Measurements from ENCODE around the gene POT1.
A peak's percentile ranks its signal among the peaks of the same experiment; 100 is the strongest.

GRCh38 chr7:124840435-124840834 lies 89.2 kb downstream of the POT1 start:
- TF ChIP-seq POLR2A (IDR thresholded peaks at IDR 0.05; ENCODE audit: insufficient read depth in 1 of 2, low read depth in 2 of 2, low read length in 2 of 2) (no peak), SP2 (CRISPR knock-in tag; IDR thresholded peaks at IDR 0.05) (no peak), CTCF (CRISPR knock-in tag; IDR thresholded peaks at IDR 0.05) (peak; percentile 31), NR2C2 (CRISPR knock-in tag; IDR thresholded peaks at IDR 0.05; ENCODE audit: borderline replicate concordance) (no peak), NR0B2 (CRISPR knock-in tag; IDR thresholded peaks at IDR 0.05) (no peak), POLR2AphosphoS5 (IDR thresholded peaks at IDR 0.05; ENCODE audit: low read depth, low read length) (no peak)
- TF ChIP-seq, protein P1, sequence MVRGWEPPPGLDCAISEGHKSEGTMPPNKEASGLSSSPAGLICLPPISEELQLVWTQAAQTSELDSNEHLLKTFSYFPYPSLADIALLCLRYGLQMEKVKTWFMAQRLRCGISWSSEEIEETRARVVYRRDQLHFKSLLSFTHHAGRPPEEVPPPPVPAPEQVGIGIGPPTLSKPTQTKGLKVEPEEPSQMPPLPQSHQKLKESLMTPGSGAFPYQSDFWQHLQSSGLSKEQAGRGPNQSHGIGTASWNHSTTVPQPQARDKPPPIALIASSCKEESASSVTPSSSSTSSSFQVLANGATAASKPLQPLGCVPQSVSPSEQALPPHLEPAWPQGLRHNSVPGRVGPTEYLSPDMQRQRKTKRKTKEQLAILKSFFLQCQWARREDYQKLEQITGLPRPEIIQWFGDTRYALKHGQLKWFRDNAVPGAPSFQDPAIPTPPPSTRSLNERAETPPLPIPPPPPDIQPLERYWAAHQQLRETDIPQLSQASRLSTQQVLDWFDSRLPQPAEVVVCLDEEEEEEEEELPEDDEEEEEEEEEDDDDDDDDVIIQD (CRISPR knock-in tag; IDR thresholded peaks at IDR 0.05; ENCODE audit: low read depth), result no peak
- TF ChIP-seq, protein P2, sequence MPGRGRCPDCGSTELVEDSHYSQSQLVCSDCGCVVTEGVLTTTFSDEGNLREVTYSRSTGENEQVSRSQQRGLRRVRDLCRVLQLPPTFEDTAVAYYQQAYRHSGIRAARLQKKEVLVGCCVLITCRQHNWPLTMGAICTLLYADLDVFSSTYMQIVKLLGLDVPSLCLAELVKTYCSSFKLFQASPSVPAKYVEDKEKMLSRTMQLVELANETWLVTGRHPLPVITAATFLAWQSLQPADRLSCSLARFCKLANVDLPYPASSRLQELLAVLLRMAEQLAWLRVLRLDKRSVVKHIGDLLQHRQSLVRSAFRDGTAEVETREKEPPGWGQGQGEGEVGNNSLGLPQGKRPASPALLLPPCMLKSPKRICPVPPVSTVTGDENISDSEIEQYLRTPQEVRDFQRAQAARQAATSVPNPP (CRISPR knock-in tag; IDR thresholded peaks at IDR 0.05), result no peak

All from HepG2 (cell line).